Endothelial cell of umbilical vein (primary cell): Measurements from ENCODE around the gene KIF6. TPM values are rescaled to one million over a fixed set of nuclear protein-coding genes. Genes with fewer than 3 reads are reported as not detected.

Experiments
- BruUV-seq: library from RNA; stranded (reverse); fragments of 400-500 nt; replicated peaks from 2 replicates; lab custom pipeline; 2021; lab: Mats Ljungman, UMichigan
- CTCF ChIA-PET: fragments of 300-600, 350-600 bp; sonication (Branson Sonifier 250); formaldehyde crosslinking; loops from one replicate; lab custom pipeline; 2021; ENCODE audit warnings: antibody characterized with exemption, inconsistent platforms; lab: Charles Lee
- POLR2A ChIA-PET: fragments of 300-600, 350-600 bp; sonication (Branson Sonifier 250); formaldehyde crosslinking; loops from one replicate; lab custom pipeline; 2021; ENCODE audit warnings: antibody characterized with exemption, inconsistent platforms; lab: Charles Lee
- DNase-seq: peaks from one replicate; pipeline ENCODE4 v3.0.0-alpha.2; 2011; ENCODE audit warnings: low read depth, low spot score
- FAIRE-seq: peaks from 2 replicates; lab custom pipeline; 2011; peaks lifted over from hg19 to GRCh38; lab: Jason Lieb, UNC
- H2AFZ ChIP-seq: 2 replicates; pipeline ENCODE4 v1.6.0; 2012; ENCODE audit warnings: low read depth, low read length, control low read depth, inconsistent platforms
- H3K27ac ChIP-seq: 2 replicates; pipeline ENCODE4 v1.5.1; 2011; ENCODE audit warnings: low read depth, mild to moderate bottlenecking, control low read depth, low read length, moderate library complexity; ENCODE audit not compliant: insufficient read depth
- H3K27me3 ChIP-seq, 2 experiments: 2 replicates each; pipeline versions ENCODE4 v1.6.0 to v1.6.1; 2011; ENCODE audit warnings: low read length in 2 of 2, mixed read lengths in 1 of 2; ENCODE audit not compliant: control insufficient read depth in 2 of 2, insufficient read depth in 2 of 2
- H3K36me3 ChIP-seq, 2 experiments: 2 replicates in 1 of 2; 3 replicates in 1 of 2; pipeline ENCODE4 v1.5.1; 2011; ENCODE audit warnings: low read length in 2 of 2, mild to moderate bottlenecking in 1 of 2, moderate library complexity in 1 of 2; ENCODE audit not compliant: control insufficient read depth in 2 of 2, insufficient read depth in 2 of 2; ENCODE audit errors: extremely low read depth in 1 of 2
- H3K4me1 ChIP-seq: 3 replicates; pipeline ENCODE4 v1.5.1; 2011; ENCODE audit warnings: mild to moderate bottlenecking, low read length; ENCODE audit not compliant: control insufficient read depth, insufficient read depth; ENCODE audit errors: extremely low read depth
- H3K4me2 ChIP-seq: 2 replicates; pipeline ENCODE4 v1.6.1; 2011; ENCODE audit warnings: low read length, control low read depth, mixed read lengths; ENCODE audit not compliant: insufficient read depth
- H3K4me3 ChIP-seq, 3 experiments: fragments of 200-600 bp in 1 of 3; sonication (generic), shearing (Covaris generic) in 1 of 3; replicated peaks in 1 of 3; 2 replicates each; pipeline ENCODE4 v1.5.1; 2011 to 2016; ENCODE audit warnings: control low read depth in 3 of 3, low read length in 3 of 3, mild to moderate bottlenecking in 2 of 3, inconsistent platforms in 1 of 3, low read depth in 1 of 3, moderate library complexity in 1 of 3; ENCODE audit not compliant: insufficient read depth in 1 of 3
- H3K79me2 ChIP-seq: 2 replicates; pipeline ENCODE4 v1.6.0; 2012; ENCODE audit warnings: low read length, inconsistent platforms; ENCODE audit not compliant: control insufficient read depth, insufficient read depth
- H3K9ac ChIP-seq: replicated peaks from 2 replicates; pipeline ENCODE3; 2011; ENCODE audit warnings: low read length, control low read depth; ENCODE audit not compliant: insufficient read depth; ENCODE audit errors: extremely low read depth
- H3K9me1 ChIP-seq: replicated peaks from 3 replicates; pipeline ENCODE4 v1.6.0; 2011; ENCODE audit warnings: mild to moderate bottlenecking, low read length; ENCODE audit not compliant: control insufficient read depth, insufficient read depth; ENCODE audit errors: extremely low read depth
- H3K9me3 ChIP-seq: replicated peaks from 2 replicates; pipeline ENCODE4 v1.5.1; 2012; ENCODE audit warnings: low read length, inconsistent platforms; ENCODE audit not compliant: control insufficient read depth, insufficient read depth
- H4K20me1 ChIP-seq: replicated peaks from 2 replicates; pipeline ENCODE3; 2011; ENCODE audit warnings: mild to moderate bottlenecking, low read length; ENCODE audit not compliant: control insufficient read depth, insufficient read depth; ENCODE audit errors: extremely low read depth
- EZH2 ChIP-seq: IDR thresholded peaks from 2 replicates; pipeline ENCODE4 v1.6.1; 2012; ENCODE audit warnings: borderline replicate concordance, low read depth, mild to moderate bottlenecking, moderate library complexity, low read length, inconsistent platforms; ENCODE audit not compliant: severe bottlenecking
- GATA2 ChIP-seq: IDR thresholded peaks from 2 replicates; pipeline ENCODE4 v1.7.0; 2011; ENCODE audit warnings: low read depth, mild to moderate bottlenecking, moderate library complexity, mixed read lengths, low read length; ENCODE audit not compliant: insufficient read length, insufficient read depth
- JUN ChIP-seq: IDR thresholded peaks from 2 replicates; pipeline ENCODE4 v1.6.1; 2011; ENCODE audit warnings: borderline replicate concordance, low read depth; ENCODE audit not compliant: insufficient read length, insufficient read depth
- MAX ChIP-seq: IDR thresholded peaks from 2 replicates; pipeline ENCODE4 v1.6.1; 2011; ENCODE audit not compliant: insufficient read depth, insufficient read length
- MYC ChIP-seq: IDR thresholded peaks from one replicate; pipeline ENCODE4 v1.6.1; 2011; ENCODE audit warnings: mild to moderate bottlenecking, low read depth, low read length
- POLR2A ChIP-seq: IDR thresholded peaks from 2 replicates; pipeline ENCODE4 v1.6.1; 2012; ENCODE audit warnings: low read depth, mild to moderate bottlenecking, control low read depth, low read length
- POLR2AphosphoS5 ChIP-seq: IDR thresholded peaks from 2 replicates; pipeline ENCODE4 v1.6.1; 2012; ENCODE audit warnings: low read depth, mild to moderate bottlenecking, control low read depth, low read length, moderate library complexity; ENCODE audit not compliant: insufficient read depth
- dilution Hi-C: fragments of 300-500 bp; cut with MboI; formaldehyde crosslinking; loops from one replicate; pipeline ENCODE4 v1.15.0; 2019; ENCODE audit warnings: low sequenced_read_pairs; ENCODE audit not compliant: extremely low pct_ligation_motif_present
- intact Hi-C: fragments of 100-400 bp; cut with micrococcal nuclease; formaldehyde crosslinking; loops from one replicate; pipeline ENCODE4 v1.10.0; 2022
- polyA plus RNA-seq, 4 experiments: library from polyadenylated mRNA; depleted of rRNA in 3 of 4; stranded (reverse) in 3 of 4; unstranded in 1 of 4; fragments of >200 nt; gene quantifications; 2 replicates each; pipeline versions ENCODE4 v1.2.1 to v1.2.3, GENCODE V29; 2011 to 2012; ENCODE audit warnings: missing spikeins in 1 of 4
- total RNA-seq: library from RNA; stranded (reverse); gene quantifications from 2 replicates; pipeline ENCODE4 v1.2.3, GENCODE V29; 2021
- TF ChIP-seq, protein P1 (sequence below), 2 donors: IDR thresholded peaks; 1 replicate in 1 of 2; 2 replicates in 1 of 2; pipeline ENCODE4 v1.5.1; 2011; ENCODE audit warnings: low read length in 2 of 2, mild to moderate bottlenecking in 2 of 2, moderate library complexity in 2 of 2, control low read depth in 1 of 2, inconsistent platforms in 1 of 2, low read depth in 1 of 2; ENCODE audit not compliant: insufficient read depth in 1 of 2; ENCODE audit errors: extremely low read depth in 1 of 2

Gene KIF6
- total and polyA plus RNA-seq, 2 donors (not counting 3 experiments of a cell fraction or from before 2014, with no cell fraction given), result not detected

GRCh38 chr6:39338397-39338796 is 386.8 kb downstream of the KIF6 start:
- peaks cover 0 to 2% of the 10 kb centered on the region in 2 experiments for H3K27me3 ChIP-seq
- H2AFZ ChIP-seq, result no peak overlapping the region
- H3K9me1 ChIP-seq, result no peaks in the 10 kb centered on the region
- DNase-seq (no peak), FAIRE-seq (no peak)
- H3K9me3 ChIP-seq, result no peaks in the 10 kb centered on the region
- dilution Hi-C loops (no loop called here), intact Hi-C loops (no loop called here)
- ChIA-PET CTCF (interaction anchor here (1.2 kb wide), 1 partner anchor 9 kb away, joined by 3 read pairs; no protein-coding TSS in a partner anchor), POLR2A (no interaction called here)
- TF ChIP-seq EZH2, result no peak
- TF ChIP-seq, protein P1, sequence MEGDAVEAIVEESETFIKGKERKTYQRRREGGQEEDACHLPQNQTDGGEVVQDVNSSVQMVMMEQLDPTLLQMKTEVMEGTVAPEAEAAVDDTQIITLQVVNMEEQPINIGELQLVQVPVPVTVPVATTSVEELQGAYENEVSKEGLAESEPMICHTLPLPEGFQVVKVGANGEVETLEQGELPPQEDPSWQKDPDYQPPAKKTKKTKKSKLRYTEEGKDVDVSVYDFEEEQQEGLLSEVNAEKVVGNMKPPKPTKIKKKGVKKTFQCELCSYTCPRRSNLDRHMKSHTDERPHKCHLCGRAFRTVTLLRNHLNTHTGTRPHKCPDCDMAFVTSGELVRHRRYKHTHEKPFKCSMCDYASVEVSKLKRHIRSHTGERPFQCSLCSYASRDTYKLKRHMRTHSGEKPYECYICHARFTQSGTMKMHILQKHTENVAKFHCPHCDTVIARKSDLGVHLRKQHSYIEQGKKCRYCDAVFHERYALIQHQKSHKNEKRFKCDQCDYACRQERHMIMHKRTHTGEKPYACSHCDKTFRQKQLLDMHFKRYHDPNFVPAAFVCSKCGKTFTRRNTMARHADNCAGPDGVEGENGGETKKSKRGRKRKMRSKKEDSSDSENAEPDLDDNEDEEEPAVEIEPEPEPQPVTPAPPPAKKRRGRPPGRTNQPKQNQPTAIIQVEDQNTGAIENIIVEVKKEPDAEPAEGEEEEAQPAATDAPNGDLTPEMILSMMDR (IDR thresholded peaks at IDR 0.05; ENCODE audit: extremely low read depth in 1 of 2, insufficient read depth in 1 of 2, low read depth in 1 of 2, low read length in 2 of 2), result no peak
- no peak for TF ChIP-seq POLR2AphosphoS5
- no peak for TF ChIP-seq MYC
- TF ChIP-seq GATA2, result no peak
- no peak for TF ChIP-seq MAX
- no peak for TF ChIP-seq JUN
- TF ChIP-seq POLR2A, result no peak
- H3K9ac ChIP-seq, result no peak overlapping the region
- no peak overlapping the region for H3K4me3 ChIP-seq
- H4K20me1 ChIP-seq, result no peaks in the 10 kb centered on the region
- H3K4me2 ChIP-seq, result no peak overlapping the region
- no TSS peak for BruUV-seq
- no peaks in the 10 kb centered on the region for H3K4me1 ChIP-seq
- H3K27ac ChIP-seq, result no peak overlapping the region
- H3K79me2 ChIP-seq, result no peaks in the 10 kb centered on the region
- H3K36me3 ChIP-seq, result no peaks in the 10 kb centered on the region
